ENCODE results near the gene HSD17B12. TPM values are rescaled to one million over a fixed set of nuclear protein-coding genes. Genes with fewer than 3 reads are reported as not detected.
A peak's percentile ranks its signal among the peaks of the same experiment; 100 is the strongest.
"Not testable (repeated sequence)": the region's sequence is repeated elsewhere in the genome, so short reads cannot be mapped to it uniquely, and the experiment has no call there.

HSD17B12 gene
- total RNA-seq, 1 experiment from 2014 or later, result 49.3 TPM

GRCh38 chr11:43760902-43761301 lies 80.4 kb downstream of the HSD17B12 start:
- no peak for DNase-seq
- H3K4me3 ChIP-seq, result no peak overlapping the region
- H3K36me3 ChIP-seq, result peaks cover 27% of the 10 kb centered on the region
- peaks cover 10% of the 10 kb centered on the region for H3K9me3 ChIP-seq
- H3K27me3 ChIP-seq, result no peaks in the 10 kb centered on the region

DNA sequence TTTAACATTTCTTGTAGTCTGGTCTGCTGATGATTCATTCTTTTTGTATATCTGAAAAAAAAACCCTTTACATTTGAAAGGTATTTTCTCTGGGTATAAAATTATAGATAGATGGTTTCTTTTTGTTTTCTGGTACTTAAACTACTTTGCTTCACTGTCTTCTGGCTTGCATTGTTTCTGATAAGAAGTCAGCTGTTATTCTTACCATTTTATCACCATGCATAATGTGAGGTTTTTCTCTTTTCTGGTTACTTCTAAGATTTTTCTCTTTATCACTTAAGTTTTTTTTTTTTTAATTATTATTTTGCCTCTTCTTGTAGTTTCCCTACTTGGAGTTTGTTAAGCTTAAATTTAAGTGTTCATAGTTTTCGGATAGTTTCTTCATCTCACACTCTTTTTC lies 84.7 kb downstream of the HSD17B12 start:
- peaks cover 25% of the 10 kb centered on the region for H3K36me3 ChIP-seq
- DNase-seq, result no peak
- peaks cover 13% of the 10 kb centered on the region for H3K9me3 ChIP-seq
- no peak overlapping the region for H3K4me3 ChIP-seq
- H3K27me3 ChIP-seq, result no peaks in the 10 kb centered on the region

DNA sequence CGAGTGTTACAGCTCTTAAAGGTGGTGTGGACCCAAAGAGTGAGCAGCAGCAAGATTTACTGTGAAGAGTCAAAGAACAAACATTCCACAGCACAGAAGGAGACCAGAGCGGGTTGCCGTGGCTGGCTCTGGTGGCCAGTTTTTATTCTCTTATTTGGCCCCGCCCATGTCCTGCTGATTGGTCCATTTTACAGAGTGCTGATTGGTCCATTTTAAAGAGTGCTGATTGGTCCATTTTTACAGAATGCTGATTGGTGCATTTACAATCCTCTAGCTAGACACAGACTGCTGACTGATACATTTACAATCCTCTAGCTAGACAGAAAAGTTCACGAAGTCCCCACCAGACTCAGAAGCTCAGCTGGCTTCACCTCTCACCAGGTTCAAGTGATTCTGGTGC lies 88.1 kb downstream of the HSD17B12 start:
- H3K4me3 ChIP-seq, DNase-seq, H3K27me3 ChIP-seq: not testable (repeated sequence)
- peaks cover 13% of the 10 kb centered on the region for H3K9me3 ChIP-seq
- H3K36me3 ChIP-seq, result peaks cover 26% of the 10 kb centered on the region

GRCh38 chr11:43770173-43770572 lies 89.6 kb downstream of the HSD17B12 start:
- Histone ChIP-seq H3K36me3 (peaks cover 26% of the 10 kb centered on the region), H3K9me3 (peaks cover 9% of the 10 kb centered on the region), H3K27me3 (no peaks in the 10 kb centered on the region), H3K4me3 (no peak overlapping the region)
- no peak for DNase-seq

DNA sequence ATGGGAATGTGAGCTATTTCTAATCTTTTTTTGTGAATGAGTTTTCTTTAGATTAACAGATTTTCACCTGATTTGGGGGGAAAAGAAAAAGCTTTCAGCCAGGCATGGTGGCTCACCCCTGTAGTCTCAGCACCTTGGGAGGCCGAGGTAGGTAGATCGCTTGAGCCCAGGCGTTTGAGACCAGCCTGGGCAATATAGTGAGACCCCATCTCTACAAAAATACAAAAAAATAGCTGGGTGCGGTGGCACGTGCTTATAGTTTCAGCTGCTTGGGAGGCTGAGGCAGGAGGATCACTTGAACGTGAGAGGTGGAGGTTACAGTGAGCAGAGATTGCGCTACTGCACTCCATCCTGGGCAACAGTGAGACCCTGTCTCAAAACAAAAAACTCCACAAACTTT lies 92.2 kb downstream of the HSD17B12 start:
- Histone ChIP-seq H3K36me3 (peaks cover 19% of the 10 kb centered on the region), H3K27me3 (no peaks in the 10 kb centered on the region), H3K9me3 (no peaks in the 10 kb centered on the region; the same call in none of the 2 replicates), H3K4me3 (no peak overlapping the region)
- no peak for DNase-seq

- Histone ChIP-seq H3K36me3 (peaks cover 7% of the 10 kb centered on the region), H3K4me3 (no peak overlapping the region), H3K27me3 (no peaks in the 10 kb centered on the region), H3K9me3 (no peaks in the 10 kb centered on the region; the same call in none of the 2 replicates)
- no peak for DNase-seq
Measured at GRCh38 chr11:43774786-43775185, 94.2 kb downstream of the HSD17B12 start.

- Histone ChIP-seq H3K27me3 (no peaks in the 10 kb centered on the region), H3K9me3 (peaks cover 2% of the 10 kb centered on the region; the same call in 1 of the 2 replicates), H3K36me3 (peaks cover 4% of the 10 kb centered on the region; the same call in 1 of the 2 replicates), H3K4me3 (no peak overlapping the region)
- DNase-seq, result no peak
Measured at GRCh38 chr11:43779306-43779705, 98.8 kb downstream of the HSD17B12 start.

DNA sequence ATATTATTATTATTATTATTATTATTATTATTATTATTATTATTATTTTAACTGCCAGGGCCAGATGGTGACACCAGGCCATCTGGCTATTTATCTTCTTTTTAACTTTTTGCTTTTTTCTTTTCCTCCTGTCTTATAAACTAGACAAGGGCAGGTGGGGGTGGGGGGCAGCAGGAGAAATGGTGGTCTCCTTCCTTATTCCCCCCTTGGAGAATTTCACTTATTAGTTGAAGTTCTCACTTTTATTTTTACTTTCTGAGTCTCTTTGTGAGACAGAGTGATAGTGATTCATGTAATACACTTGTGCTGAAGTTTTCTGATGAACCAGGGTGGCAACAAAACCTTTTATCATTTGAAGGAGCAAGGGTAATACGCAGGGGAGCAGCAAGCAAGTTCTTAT lies 103.8 kb downstream of the HSD17B12 start:
- H3K4me3 ChIP-seq, result no peak overlapping the region
- peaks cover 5% of the 10 kb centered on the region for H3K9me3 ChIP-seq
- peaks cover 11% of the 10 kb centered on the region; the same call in 1 of the 2 replicates for H3K36me3 ChIP-seq
- DNase-seq, result no peak
- H3K27me3 ChIP-seq, result no peaks in the 10 kb centered on the region

GRCh38 chr11:43784866-43785265 lies 104.3 kb downstream of the HSD17B12 start:
- no peak for DNase-seq
- Histone ChIP-seq H3K27me3 (no peaks in the 10 kb centered on the region), H3K4me3 (no peak overlapping the region), H3K36me3 (peaks cover 14% of the 10 kb centered on the region; the same call in 1 of the 2 replicates), H3K9me3 (peaks cover 5% of the 10 kb centered on the region)

DNA sequence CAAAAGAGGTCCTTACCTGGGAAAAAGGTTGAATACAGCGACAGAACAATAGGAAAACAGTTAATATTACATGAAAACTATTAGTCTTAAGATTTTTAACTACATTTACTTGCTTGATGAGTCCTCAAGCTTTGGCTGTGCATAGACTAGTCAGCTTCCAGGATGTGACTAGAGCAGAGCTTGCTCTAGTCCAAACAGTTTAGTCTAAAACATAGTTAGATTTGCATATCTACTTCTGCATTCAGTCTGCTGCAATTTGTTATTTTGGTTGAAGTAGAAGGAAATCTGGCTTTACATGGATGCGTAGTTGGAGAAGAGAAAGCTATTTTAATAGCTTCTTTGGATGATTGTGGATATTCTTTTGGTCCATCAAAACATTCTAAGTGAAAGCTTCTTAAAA lies 104.8 kb downstream of the HSD17B12 start:
- no peak for DNase-seq
- Histone ChIP-seq H3K9me3 (peaks cover 5% of the 10 kb centered on the region), H3K4me3 (no peak overlapping the region), H3K27me3 (no peaks in the 10 kb centered on the region), H3K36me3 (peaks cover 12% of the 10 kb centered on the region; the same call in 1 of the 2 replicates)

- H3K27me3 ChIP-seq, result no peaks in the 10 kb centered on the region
- no peak for DNase-seq
- peaks cover 5% of the 10 kb centered on the region for H3K9me3 ChIP-seq
- no peak overlapping the region for H3K4me3 ChIP-seq
- peaks cover 11% of the 10 kb centered on the region; the same call in 1 of the 2 replicates for H3K36me3 ChIP-seq
Measured at GRCh38 chr11:43786016-43786415, 105.5 kb downstream of the HSD17B12 start.

DNA sequence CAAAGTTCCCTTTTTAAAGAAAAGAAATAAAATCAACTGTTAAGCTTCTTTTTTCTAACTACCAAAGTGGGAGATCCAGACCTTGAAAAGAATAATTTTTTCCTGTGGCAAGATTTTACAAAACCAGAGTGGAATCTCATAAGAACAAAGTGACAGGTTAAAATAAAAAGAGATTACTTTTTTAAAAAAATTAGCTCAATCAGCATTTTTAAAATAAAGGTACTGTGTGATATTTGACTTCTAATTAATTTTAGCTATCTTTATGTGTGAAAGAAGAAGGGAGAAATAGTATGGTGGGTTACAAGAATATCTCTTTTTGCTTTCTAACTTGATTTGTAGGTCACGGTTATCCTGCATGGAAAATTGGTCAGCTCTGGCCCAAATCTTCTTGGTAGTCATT lies 107.3 kb downstream of the HSD17B12 start:
- peaks cover 11% of the 10 kb centered on the region; the same call in 1 of the 2 replicates for H3K36me3 ChIP-seq
- no peak for DNase-seq
- no peak overlapping the region for H3K4me3 ChIP-seq
- H3K9me3 ChIP-seq, result peaks cover 5% of the 10 kb centered on the region
- H3K27me3 ChIP-seq, result no peaks in the 10 kb centered on the region

GRCh38 chr11:43788421-43788820 lies 107.9 kb downstream of the HSD17B12 start:
- Histone ChIP-seq H3K36me3 (peaks cover 11% of the 10 kb centered on the region; the same call in 1 of the 2 replicates), H3K27me3 (no peaks in the 10 kb centered on the region), H3K9me3 (peaks cover 4% of the 10 kb centered on the region), H3K4me3 (no peak overlapping the region)
- DNase-seq, result no peak

DNA sequence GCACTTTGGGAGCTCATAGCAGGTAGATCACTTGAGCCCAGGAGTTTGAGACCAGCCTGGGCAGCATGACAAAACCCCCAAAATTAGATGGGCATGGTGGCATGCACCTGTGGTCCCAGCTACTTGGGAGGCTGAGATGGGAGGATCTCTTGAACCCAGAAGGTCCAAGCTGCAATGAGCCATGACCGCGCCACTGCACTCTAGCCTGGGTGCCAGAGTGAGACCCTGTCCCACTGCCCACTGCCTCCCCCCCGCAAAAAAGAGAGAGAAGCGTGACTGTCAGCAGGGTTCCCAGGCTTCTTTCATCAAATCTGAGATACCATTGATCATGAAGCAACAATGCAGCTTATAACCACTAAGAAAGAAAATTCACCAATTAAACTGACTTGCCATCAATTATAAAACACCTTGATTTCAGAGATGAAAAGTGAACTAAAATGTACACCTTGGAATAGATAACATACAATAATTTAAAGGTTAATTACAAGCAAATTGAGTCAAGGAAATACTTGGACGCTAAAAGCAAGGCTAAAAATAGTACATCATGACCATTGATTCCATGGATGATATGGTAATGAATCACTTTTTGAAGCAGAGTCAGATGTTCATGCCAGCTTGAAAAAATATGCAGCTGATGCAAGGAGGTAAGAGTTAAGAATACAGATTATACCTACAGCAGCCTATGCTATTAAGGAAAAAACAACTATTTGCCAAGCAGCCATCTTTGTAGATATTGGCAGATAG lies 109.3 kb downstream of the HSD17B12 start:
- H3K9me3 ChIP-seq, result no peaks in the 10 kb centered on the region
- no peak overlapping the region for H3K4me3 ChIP-seq
- H3K27me3 ChIP-seq, result no peaks in the 10 kb centered on the region
- peaks cover 11% of the 10 kb centered on the region; the same call in 1 of the 2 replicates for H3K36me3 ChIP-seq
- DNase-seq, result peak; percentile 2

DNA sequence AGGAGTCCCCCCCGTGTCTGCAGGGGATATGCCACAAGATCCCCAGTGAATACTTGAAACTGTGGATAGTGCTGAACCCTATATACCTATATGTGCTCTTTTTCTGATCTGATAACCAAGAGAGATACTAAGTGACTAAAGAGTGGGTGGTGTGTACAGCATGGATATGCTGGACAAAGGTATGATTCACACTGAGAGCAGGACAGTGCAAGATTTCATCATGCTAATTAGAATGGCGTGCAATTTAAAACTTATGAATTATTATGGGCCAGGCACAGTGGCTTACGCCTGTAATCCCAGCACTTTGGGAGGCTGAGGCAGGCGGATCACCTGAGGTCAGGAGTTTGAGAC lies 109.9 kb downstream of the HSD17B12 start:
- H3K36me3 ChIP-seq, result peaks cover 11% of the 10 kb centered on the region; the same call in 1 of the 2 replicates
- no peak overlapping the region for H3K4me3 ChIP-seq
- no peaks in the 10 kb centered on the region for H3K27me3 ChIP-seq
- no peaks in the 10 kb centered on the region for H3K9me3 ChIP-seq
- DNase-seq, result peak; percentile 8

DNA sequence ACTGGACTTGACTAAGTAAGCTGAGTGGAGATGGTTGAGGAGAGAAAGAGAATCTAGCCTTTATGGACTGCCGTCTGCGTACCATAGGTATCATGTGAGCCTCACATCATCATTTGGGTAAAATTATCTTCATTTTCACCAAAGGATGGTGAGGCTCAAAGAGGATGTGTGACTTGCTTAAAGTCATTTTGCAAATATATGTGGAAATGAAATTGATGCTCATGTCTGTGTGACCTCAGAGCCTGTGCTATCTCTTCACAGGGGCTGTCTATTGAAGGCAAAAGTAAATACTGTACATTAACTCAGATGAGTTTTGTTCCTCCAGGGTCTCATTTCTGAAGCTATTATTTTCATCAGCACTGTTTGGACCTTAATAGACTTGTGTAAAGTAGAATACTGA lies 116.8 kb downstream of the HSD17B12 start:
- Histone ChIP-seq H3K4me3 (no peak overlapping the region), H3K27me3 (no peaks in the 10 kb centered on the region), H3K36me3 (peaks cover 14% of the 10 kb centered on the region), H3K9me3 (no peaks in the 10 kb centered on the region)
- DNase-seq, result no peak

DNA sequence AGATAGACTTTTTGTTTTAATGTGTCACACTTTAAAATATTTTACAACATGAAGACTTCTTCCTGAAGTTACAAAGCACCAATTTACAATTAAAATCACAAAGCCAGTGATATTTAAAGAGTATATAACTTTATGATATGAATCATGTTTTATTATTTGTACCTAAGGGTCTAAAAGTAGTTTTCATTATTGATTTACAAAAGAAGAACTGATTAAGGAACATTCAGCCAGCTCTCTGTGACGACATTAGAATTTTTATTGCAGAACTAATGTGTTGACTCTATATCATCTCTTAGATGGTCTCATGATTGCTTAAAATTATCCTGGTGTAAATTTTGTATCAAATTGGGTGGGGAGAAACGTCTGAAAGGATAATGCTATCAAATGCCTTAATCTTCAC lies 117.3 kb downstream of the HSD17B12 start:
- Histone ChIP-seq H3K27me3 (no peaks in the 10 kb centered on the region), H3K36me3 (peaks cover 14% of the 10 kb centered on the region), H3K9me3 (no peaks in the 10 kb centered on the region), H3K4me3 (no peak overlapping the region)
- DNase-seq, result no peak

DNA sequence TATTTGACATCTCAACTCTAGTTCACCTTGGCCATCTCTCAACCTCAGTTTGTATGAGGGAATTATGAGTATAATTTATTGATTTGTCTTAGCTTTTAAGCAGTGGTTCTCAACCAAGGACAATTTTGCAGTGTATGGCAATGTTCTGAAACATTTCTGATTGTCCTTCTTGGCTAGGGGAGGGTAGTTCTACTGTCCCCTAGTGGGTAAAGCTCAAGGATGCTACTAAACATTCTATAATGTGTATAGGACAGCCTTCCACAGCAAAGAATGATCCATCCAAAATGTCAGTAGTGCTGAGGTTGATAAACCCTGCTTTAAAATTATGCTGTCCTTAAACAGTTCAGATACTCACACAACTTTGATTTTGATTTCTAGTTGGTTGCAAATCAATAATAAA lies 122.0 kb downstream of the HSD17B12 start:
- no peak for DNase-seq
- no peaks in the 10 kb centered on the region for H3K9me3 ChIP-seq
- no peak overlapping the region for H3K4me3 ChIP-seq
- no peaks in the 10 kb centered on the region for H3K27me3 ChIP-seq
- peaks cover 22% of the 10 kb centered on the region for H3K36me3 ChIP-seq
